GM10847 (cell line): Measurements from ENCODE around the gene CEBPB.

Experiments used
- POLR2A ChIP-seq: IDR thresholded peaks from 2 replicates; pipeline ENCODE4 v1.6.1; 2011; ENCODE audit not compliant: insufficient read length; ENCODE audit errors: extremely low read depth

CEBPB gene

DNA sequence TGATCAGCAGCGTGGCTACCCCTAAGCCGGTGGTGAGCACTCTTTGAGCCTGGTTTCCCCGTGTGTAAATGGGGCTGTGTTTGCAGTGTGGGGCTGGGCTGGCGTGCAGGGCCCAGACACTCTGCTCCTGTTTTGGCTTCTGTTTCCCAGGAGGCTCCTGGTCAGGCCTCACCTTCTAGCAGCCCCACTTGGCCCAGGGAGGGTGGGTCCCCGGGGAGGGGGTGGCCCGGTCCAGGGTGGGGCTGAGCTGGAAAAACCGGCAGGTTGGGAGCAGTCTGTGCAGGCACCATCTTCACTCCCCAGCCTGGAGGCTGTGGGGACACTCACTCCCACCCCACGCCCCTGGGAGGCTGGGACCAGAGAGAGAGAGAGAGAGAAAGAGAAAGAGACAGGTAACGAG is 25.3 kb downstream of the CEBPB start:
- no peak for TF ChIP-seq POLR2A

DNA sequence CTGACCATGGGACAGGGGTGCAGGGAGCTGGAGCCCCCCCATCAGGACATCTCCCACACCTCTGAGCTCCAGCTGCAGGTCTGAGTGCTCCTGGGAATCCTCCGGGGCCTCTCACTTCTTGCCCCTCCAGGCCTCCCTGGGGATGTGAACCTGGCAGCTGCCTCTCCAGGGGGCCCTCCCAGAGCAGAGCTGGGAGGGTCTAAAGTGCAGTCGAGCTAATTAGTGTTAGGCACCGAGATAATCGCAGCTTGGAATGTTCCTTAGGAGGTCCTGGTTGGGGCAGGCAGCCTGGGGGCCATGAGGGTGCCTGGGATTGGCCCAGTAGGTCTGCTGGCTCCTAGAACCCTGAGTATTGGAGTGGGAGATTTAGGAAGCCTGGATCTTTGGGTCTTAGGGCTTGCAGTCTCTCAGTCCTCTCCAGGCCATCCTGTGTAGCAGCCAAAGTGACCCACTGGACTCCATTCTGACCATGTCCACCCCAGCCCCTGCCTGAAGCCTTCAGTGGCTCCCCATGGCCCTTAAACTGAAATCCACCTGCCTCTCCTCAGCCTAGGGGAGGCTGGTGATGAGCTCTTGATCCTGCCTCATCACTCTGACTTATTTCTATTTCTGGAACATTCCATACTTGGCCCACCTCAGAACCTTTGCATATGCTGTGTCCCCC is 26.0 kb downstream of the CEBPB start:
- no peak for TF ChIP-seq POLR2A

DNA sequence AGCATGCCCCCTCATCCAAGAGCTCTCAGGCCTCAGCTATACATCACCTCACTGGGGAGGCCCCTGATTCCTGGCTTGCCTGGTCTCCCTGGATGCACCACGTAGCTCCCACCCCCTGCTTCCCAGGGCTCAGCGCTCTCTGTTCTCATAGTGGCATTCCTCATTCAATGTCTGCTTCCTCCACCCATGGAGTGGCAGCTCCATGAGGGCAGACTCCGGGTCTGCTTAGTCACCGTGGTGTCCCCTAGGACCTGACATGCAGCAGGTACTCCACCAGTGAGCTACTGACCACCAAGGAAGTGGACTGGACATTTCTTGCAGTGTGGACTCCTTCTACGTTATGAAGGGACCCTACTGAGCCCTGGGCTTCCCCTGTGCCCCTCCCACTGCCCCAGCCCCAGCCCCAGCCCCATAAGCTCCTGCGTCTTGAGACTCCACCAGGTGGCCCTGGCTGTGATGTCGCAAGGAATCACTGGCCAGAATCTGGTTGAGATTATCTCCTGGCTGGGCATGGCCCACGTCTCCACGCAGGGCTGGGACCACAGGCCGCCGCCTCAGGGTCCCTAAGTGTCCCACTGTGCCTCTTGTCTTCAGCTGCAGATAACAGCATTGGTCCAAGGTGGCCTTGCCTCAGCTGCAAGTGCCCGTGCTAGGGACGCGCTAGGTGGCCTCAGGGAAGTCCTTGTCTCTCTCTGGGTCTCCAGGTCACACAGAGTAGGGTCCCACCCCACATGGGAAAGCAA is 26.7 kb downstream of the CEBPB start:
- TF ChIP-seq POLR2A = no peak

DNA sequence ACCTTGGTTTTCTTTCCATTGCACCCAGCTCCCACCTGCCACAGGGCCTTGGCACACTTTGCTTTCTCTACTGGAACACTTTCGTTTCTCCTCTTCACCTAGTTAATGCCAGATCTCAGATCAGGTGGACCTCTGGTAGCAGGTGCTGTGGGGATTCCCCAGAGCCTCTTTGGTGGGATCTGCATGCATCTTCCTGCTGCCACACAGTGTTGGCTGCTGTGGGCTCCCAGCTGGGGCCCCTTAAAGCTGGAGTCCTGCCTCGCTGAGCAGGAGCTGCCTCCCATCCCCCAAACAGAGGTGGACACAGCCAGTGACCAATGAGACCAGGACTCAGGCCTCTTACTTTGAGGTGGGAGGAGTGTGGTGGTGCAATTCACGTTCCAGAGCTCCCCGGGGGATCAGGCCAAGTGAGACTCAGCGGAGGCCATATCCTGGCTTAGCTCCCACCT is 28.4 kb downstream of the CEBPB start:
- TF ChIP-seq POLR2A = no peak

DNA sequence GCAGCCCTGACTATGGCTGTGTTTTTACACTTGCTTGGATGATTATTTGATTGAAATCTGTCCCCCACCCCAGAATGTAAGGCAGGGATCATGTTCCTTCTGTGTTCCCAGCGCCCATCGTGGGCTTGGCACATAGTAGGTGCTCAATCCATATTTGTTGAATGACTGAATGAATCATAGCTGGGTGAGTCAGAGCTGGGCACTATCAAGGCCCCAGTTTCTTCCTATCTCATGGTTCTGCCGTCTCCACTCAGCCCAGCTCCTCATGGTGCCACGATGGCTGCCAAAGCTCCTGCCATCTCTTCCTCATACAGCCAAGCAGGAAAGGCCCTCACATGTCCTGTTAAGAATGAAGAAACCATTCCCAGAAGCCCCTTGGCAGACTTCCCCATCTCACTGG is 29.0 kb downstream of the CEBPB start:
- no peak for TF ChIP-seq POLR2A

DNA sequence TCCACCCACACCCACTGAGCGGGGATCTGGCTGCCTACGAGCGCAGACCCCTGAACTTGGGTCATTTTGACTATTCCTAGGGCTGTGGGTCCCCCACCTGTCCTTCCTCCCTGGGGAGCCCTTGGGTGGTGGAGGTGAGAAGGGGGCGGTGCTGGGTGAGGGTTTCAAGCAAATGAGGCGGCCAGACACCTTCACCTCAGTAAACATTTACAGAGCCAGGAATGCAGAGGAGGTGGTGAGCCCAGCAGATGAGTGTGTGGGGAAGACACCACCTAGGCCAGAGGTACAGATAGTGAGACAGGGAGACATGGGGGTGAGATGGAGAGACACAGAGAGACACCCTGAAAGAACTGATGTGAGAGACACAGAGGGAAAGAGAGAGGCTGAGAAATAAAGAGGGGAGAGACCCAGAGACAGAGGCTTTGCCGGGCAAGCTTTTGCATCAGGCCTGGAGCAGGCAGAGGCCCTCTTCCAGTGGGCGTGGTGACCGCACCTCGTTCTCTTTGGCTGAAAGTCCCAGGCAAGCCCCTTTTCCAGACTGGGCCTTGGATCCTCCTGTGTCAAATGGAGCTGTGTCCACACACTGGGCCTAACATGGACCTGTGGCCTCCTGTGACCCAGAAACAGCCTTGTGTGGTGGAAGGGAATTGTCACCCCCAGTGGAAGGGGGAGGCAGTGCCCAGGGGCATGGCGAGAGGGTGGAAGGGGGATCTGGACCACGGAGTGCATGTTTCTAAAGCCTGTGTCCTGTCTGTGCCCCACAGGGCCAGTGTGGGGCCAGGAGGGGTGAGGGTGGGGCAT is 29.7 kb downstream of the CEBPB start:
- TF ChIP-seq POLR2A = no peak

DNA sequence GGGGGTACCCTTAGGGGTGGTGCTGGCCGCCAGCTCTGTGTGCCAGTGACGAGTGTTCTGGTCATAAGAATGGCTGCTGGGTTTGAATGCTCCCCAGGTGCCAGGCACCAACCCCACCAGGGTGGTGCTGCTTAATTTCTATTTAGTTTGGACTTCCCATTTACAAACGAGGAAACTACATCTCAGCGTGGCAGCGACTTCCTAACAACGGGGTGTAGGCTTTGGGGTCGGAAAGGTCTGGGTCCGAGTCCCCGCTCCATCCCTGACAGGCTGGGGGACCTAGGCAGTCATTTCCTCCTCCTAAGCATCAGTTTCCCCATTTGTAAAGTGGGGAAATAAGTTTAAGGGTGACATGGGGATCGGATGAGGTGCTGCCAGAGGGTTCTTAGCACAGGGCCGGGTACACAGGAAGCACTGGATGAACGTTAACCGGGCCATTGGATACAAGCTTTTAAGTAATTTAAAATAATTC is 30.3 kb downstream of the CEBPB start:
- no peak for TF ChIP-seq POLR2A

DNA sequence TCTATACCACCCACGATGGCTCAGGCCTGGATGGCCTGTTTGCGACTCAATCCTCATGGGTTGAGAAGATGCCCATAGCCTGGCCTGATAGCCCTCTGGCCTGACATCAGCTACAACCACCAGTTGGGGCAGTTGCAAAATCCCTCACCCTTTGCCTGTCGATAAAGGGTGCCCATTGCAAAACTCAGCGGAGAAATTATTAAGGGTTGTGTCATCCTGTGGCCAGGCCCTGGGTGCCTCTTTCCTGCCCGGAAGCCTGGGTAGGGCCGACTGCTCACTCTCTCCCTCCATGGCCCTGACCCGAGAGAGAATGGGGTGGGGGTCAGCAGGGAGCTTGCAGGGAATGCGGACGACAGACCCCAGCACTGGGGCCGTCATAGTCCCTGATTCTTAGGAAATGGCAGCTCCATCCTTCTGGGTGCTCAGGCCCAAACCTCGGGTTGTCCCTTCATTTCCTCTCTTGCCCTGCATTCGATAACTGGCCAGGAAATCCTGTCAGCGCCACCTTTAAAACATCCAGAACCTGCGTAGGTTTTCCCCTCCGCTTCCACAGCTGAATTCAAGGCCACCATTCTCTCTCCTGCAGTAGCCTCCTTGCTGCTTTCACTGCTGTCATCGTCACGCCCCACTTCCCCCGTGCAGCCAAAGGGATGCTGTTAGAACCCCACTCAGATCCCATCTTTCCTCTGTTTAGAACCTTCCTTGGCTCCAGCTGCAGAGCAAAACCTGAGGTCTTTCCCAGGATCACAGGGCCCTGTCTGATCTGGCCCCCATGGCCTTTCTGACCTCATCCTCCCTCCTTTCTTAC is 31.1 kb downstream of the CEBPB start:
- TF ChIP-seq POLR2A = no peak

DNA sequence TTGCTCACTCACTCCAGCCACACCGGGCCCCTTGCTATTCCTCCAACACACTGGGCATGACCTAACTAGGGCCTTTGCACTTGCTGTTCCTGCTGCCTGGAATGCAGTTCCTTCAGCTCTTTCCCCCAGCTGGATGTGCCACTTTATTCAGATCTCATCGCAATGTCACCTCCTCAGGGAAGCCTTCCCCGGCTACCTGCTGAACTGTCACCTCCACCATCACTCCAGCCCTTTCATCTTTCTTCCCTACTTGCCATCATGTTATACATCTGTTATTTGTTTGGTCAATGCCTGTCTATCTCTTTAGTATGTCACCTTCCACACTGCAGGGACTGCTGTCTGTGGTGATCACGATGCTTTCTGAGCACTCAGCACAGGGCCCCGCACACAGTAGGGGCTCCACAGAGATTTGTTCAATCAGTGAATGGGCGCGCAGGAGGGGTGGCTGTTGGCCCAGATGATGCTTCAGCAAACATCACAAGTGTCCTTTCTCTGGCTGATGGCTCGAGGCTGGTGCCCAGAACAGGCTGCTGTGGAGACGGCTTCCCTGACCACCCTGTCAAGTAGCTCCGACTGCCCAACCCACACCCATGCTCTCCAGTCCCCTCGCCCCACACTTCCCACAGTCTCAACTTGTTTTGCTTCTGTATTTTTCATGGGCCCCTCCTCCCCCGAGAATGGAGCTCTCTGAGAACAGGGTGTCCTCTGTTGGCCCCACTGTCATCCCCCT is 31.8 kb downstream of the CEBPB start:
- no peak for TF ChIP-seq POLR2A

DNA sequence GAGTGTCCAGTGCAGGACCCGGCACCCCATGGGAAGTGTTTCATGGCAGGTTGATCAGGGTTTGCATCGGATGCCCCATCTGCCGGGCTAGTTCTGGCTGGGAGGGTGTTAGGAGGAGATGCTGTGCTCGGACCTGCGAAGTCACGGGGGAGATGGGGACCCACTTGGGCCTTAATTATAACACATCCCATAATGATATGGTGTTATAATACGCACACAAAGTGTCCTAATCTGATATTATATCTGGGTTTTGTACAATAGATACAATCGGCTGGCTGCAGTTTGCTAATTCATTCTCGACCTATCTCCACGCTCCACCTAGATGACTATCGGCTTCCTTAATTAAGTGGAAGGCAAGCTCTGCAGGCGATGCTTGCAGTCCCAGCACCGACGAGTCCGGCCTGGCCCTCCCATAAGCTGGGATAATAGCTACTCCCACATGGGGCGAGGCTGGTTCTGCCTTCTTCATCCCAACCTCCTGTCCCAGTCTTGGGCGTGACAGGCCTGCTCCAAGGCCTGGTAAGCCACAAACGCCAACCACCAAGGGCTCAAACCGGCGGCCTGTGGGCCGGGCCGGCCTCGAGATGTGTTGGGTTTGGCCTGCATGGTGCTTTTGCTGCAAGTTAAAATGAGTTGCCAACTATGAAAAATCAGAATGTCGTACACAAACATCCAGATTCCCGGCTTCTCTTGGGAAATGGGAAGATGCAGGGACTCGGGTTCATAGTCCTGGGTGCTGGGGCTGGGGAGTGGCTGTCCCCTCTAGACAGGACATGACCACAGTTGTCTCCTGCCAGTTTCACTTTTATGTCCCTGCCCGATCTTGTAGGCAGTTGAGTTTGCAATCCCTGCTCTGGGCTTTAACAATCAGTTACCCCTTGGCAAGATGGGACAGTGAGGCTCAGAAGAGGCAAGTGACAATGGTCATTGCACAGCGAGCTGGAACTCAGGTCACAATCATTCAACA is 32.7 kb downstream of the CEBPB start:
- TF ChIP-seq POLR2A = no peak

DNA sequence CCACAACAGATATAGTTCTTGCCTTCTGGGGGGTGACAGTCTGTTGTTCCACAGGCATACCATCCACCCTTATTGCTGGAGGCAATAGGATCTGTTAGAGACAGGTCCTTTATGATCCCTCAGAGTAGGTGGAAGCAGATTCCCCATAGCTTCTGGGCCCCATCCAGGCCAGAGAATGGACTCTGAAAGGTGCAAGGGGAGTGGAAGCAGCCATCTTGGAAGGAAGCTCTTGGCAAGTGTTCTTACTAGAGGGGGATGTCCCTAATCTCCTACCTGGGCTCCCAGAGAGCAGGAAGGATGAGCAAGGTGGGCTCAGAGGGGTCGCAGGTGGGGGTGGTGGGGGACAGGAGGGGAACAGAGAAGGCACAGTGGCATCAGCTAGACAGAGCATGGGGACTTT is 33.4 kb downstream of the CEBPB start:
- TF ChIP-seq POLR2A = no peak

DNA sequence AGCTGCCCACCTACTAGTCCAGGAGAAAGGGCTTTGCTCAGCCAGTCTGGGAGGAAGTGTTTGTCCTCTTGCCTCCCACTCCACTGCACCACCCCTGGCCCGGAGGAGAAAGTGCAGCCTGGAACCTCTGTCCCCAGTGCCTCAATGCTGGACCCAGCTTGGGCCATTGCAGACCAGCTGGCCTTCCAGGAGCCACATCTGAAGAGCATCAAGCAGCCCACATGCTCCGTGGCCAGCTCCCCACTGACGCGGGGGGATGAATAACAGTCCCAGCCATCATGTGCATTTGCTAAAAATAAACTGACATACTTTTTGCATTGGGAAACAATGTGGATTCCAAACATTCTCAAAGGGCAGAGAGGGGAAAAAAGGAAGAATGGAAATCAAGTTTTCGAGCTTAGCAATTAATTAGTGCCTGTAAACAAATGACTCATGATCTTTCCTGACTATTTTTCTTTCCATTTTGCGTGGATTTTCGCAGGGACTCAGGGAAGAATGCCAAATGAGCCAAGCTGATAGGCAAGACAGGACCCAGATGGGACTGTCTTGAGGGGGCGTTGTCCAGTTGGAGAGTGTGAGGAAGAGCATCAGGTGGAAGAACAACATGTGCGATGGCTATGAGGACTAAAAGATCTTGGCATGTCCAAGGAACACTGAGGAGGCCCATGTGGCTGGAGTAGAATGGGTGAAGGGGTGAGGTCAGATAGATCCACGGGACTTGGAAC is 34.1 kb downstream of the CEBPB start:
- no peak for TF ChIP-seq POLR2A
